ENCODE measurements around the gene KCTD12. TPM values are rescaled to one million over a fixed set of nuclear protein-coding genes. Genes with fewer than 3 reads are reported as not detected.

Gene KCTD12
- total and polyA plus RNA-seq, 2 donors (not counting 1 experiment from before 2014, with no cell fraction given), result 9.9 to 35.3 TPM

DNA sequence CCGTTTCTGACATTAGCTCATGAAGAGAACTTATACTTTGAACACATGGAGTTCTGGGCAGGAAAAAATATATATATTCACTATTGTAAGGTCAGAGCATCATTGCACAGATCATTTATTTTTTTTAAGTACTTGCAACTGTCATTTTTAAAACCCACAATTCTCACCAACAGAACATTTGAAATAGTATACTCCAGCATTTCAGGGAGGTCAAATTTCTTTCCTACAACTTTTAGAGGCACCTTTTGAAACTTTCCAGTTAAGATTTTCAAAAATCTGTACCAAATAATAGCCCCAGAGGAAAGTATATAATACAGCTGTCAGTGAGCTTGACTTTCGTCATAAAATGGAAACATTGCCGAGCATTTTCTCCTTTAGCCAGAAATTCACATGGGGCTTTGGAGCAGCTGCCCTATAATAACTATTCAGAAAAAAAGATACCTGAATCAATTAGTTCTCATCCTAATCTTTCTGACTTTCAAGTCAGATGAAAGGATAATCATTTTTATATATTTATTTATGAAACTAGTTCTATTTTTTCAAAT lies 10.9 kb downstream of the KCTD12 start:
- no peak overlapping the region for H2AFZ ChIP-seq (ENCODE audit: low read length)
- no peaks in the 10 kb centered on the region for H4K20me1 ChIP-seq (ENCODE audit: control insufficient read depth, extremely low read depth, insufficient read depth, low read length)
- H3K4me2 ChIP-seq (ENCODE audit: extremely low read depth, insufficient read depth, low read length), result no peak overlapping the region
- no peak overlapping the region for H3K9ac ChIP-seq (ENCODE audit: insufficient read depth, low read length)
- no peaks in the 10 kb centered on the region for H3K79me2 ChIP-seq (ENCODE audit: control insufficient read depth, insufficient read depth, low read length)
- TF ChIP-seq EZH2 (IDR thresholded peaks at IDR 0.05; ENCODE audit: low read length, missing control alignments), result no peak
- TF ChIP-seq, protein P1, sequence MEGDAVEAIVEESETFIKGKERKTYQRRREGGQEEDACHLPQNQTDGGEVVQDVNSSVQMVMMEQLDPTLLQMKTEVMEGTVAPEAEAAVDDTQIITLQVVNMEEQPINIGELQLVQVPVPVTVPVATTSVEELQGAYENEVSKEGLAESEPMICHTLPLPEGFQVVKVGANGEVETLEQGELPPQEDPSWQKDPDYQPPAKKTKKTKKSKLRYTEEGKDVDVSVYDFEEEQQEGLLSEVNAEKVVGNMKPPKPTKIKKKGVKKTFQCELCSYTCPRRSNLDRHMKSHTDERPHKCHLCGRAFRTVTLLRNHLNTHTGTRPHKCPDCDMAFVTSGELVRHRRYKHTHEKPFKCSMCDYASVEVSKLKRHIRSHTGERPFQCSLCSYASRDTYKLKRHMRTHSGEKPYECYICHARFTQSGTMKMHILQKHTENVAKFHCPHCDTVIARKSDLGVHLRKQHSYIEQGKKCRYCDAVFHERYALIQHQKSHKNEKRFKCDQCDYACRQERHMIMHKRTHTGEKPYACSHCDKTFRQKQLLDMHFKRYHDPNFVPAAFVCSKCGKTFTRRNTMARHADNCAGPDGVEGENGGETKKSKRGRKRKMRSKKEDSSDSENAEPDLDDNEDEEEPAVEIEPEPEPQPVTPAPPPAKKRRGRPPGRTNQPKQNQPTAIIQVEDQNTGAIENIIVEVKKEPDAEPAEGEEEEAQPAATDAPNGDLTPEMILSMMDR (conservative IDR thresholded peaks at IDR 0.05 in 1 of 2, IDR thresholded peaks at IDR 0.05 in 1 of 2; ENCODE audit: low read depth in 1 of 2, low read length in 2 of 2), result no peak
- DNase-seq (ENCODE audit: low read depth in 2 of 2), result peak in 1 of 2 donors; percentile 71
- H3K4me3 ChIP-seq (replicated peaks in 1 of 4; ENCODE audit: control extremely low read depth in 1 of 4, insufficient read depth in 1 of 4, low read depth in 3 of 4, low read length in 4 of 4), result no peak overlapping the region
- H3K27me3 ChIP-seq (ENCODE audit: control insufficient read depth, insufficient read depth, low read length), result no peaks in the 10 kb centered on the region
- H3K36me3 ChIP-seq (ENCODE audit: control insufficient read depth, insufficient read depth, low read length), result no peaks in the 10 kb centered on the region
- no peaks in the 10 kb centered on the region for H3K4me1 ChIP-seq (ENCODE audit: control insufficient read depth, extremely low read depth, insufficient read depth, low read length)
- H3K27ac ChIP-seq (ENCODE audit: insufficient read depth, low read length), result no peak overlapping the region
- no peaks in the 10 kb centered on the region for H3K9me3 ChIP-seq (ENCODE audit: control insufficient read depth, insufficient read depth, low read depth, low read length)

DNA sequence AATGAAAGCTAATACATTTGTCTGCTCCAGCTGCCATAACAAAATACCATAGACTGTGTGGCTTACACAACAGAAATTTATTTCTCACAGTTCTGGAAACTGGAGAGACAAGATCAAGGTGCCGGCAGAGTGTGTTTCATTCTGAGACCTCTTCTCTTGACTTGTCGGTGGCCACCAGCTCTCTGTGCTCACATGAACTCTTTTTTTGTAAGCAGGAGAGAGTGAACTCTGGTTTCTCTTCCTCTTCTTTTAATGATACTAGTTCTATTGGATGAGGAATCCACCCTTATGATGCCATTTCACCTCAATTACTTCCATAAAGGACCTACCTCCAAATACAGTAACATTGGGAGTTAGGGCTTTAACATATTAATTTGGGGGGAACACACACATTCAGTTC lies 11.7 kb downstream of the KCTD12 start:
- TF ChIP-seq, protein P1 (conservative IDR thresholded peaks at IDR 0.05 in 1 of 2, IDR thresholded peaks at IDR 0.05 in 1 of 2; ENCODE audit: low read depth in 1 of 2, low read length in 2 of 2), result no peak
- TF ChIP-seq EZH2 (IDR thresholded peaks at IDR 0.05; ENCODE audit: low read length, missing control alignments), result no peak

DNA sequence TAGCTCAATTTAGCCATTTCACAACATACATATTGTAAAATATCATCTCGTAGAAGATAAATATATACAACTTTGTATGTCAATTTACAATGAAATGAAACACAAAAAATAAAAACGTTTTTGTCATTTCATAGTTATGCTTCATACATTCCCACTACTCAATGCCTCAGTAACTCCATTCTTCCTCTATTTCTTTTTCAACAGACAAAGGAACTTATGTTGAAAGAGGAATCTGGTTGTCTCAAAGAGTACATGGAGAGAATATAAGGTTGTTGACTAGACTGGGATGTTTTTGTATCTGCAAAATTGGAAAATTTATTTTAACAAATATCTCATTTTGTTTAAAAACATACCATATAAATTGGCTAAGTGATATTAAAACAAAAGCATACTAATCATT lies 12.8 kb downstream of the KCTD12 start:
- H3K79me2 ChIP-seq (ENCODE audit: control insufficient read depth, insufficient read depth, low read length), result no peaks in the 10 kb centered on the region
- no peaks in the 10 kb centered on the region for H3K9me3 ChIP-seq (ENCODE audit: control insufficient read depth, insufficient read depth, low read depth, low read length)
- H3K36me3 ChIP-seq (ENCODE audit: control insufficient read depth, insufficient read depth, low read length), result no peaks in the 10 kb centered on the region
- no peaks in the 10 kb centered on the region for H4K20me1 ChIP-seq (ENCODE audit: control insufficient read depth, extremely low read depth, insufficient read depth, low read length)
- no peak overlapping the region for H3K27ac ChIP-seq (ENCODE audit: insufficient read depth, low read length)
- no peak overlapping the region for H3K4me3 ChIP-seq (replicated peaks in 1 of 4; ENCODE audit: control extremely low read depth in 1 of 4, insufficient read depth in 1 of 4, low read depth in 3 of 4, low read length in 4 of 4)
- no peak overlapping the region for H2AFZ ChIP-seq (ENCODE audit: low read length)
- no peak overlapping the region for H3K4me2 ChIP-seq (ENCODE audit: extremely low read depth, insufficient read depth, low read length)
- TF ChIP-seq EZH2 (IDR thresholded peaks at IDR 0.05; ENCODE audit: low read length, missing control alignments), result no peak
- TF ChIP-seq, protein P1 (conservative IDR thresholded peaks at IDR 0.05 in 1 of 2, IDR thresholded peaks at IDR 0.05 in 1 of 2; ENCODE audit: low read depth in 1 of 2, low read length in 2 of 2), result no peak
- no peaks in the 10 kb centered on the region for H3K27me3 ChIP-seq (ENCODE audit: control insufficient read depth, insufficient read depth, low read length)
- no peak for DNase-seq (ENCODE audit: low read depth in 2 of 2)
- no peak overlapping the region for H3K9ac ChIP-seq (ENCODE audit: insufficient read depth, low read length)
- H3K4me1 ChIP-seq (ENCODE audit: control insufficient read depth, extremely low read depth, insufficient read depth, low read length), result no peaks in the 10 kb centered on the region

More for the DNA sequence above, 11.7 kb downstream of the KCTD12 start:
- Histone ChIP-seq H3K36me3 (ENCODE audit: control insufficient read depth, insufficient read depth, low read length) (no peaks in the 10 kb centered on the region), H3K27me3 (ENCODE audit: control insufficient read depth, insufficient read depth, low read length) (no peaks in the 10 kb centered on the region), H3K9ac (ENCODE audit: insufficient read depth, low read length) (no peak overlapping the region), H3K4me3 (replicated peaks in 1 of 4; ENCODE audit: control extremely low read depth in 1 of 4, insufficient read depth in 1 of 4, low read depth in 3 of 4, low read length in 4 of 4) (no peak overlapping the region), H3K4me1 (ENCODE audit: control insufficient read depth, extremely low read depth, insufficient read depth, low read length) (no peaks in the 10 kb centered on the region), H3K27ac (ENCODE audit: insufficient read depth, low read length) (no peak overlapping the region), H2AFZ (ENCODE audit: low read length) (no peak overlapping the region), H3K4me2 (ENCODE audit: extremely low read depth, insufficient read depth, low read length) (no peak overlapping the region), H3K9me3 (ENCODE audit: control insufficient read depth, insufficient read depth, low read depth, low read length) (no peaks in the 10 kb centered on the region), H4K20me1 (ENCODE audit: control insufficient read depth, extremely low read depth, insufficient read depth, low read length) (no peaks in the 10 kb centered on the region), H3K79me2 (ENCODE audit: control insufficient read depth, insufficient read depth, low read length) (no peaks in the 10 kb centered on the region)
- no peak for DNase-seq (ENCODE audit: low read depth in 2 of 2)

All from fibroblast of lung (primary cell).